Measurements from ENCODE around the gene FCGR3B.
A peak's percentile ranks its signal among the peaks of the same experiment; 100 is the strongest.
"Not testable (repeated sequence)": the region's sequence is repeated elsewhere in the genome, so short reads cannot be mapped to it uniquely, and the experiment has no call there.

The FCGR3B gene

DNA sequence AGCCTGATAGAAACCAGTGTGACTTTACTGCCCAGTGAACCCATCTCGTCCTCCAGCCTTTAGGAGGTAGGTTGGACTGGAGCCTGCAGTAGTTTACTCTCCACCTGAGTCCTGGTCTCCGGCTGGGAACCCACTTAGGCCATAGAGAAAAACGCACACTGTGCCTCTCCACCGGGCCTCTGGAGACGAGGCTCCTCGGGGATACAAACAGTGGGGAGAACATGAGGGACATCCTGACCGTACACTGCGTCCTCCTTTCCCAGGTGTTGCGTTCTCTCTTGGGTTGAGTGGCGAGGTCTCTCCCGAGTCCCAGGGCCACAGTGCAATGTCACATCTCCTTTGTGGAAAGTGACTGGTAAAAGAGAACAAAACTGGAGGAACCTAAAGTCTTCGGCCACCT lies 26.0 kb downstream of the FCGR3B start:
- FAIRE-seq: not testable (repeated sequence)

DNA sequence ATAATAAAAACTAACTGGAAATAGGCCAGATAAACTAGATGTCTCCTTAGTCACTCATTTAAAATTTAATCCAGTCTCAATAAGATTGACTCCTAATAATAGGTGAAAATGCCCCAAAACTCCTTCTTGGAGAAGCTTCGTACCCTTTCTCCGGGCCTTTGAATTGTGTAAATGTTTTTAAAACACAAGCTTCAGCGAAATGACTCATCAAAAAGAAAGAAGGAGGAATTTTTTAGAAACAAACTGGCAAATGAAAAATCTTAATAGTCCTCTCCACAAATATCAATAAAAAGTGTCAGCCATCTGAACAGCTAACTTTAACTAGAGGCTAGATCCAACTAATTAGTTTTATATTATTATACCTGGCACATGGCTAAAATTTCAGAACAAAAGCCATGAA lies 33.9 kb downstream of the FCGR3B start:
- FAIRE-seq: not testable (repeated sequence)

DNA sequence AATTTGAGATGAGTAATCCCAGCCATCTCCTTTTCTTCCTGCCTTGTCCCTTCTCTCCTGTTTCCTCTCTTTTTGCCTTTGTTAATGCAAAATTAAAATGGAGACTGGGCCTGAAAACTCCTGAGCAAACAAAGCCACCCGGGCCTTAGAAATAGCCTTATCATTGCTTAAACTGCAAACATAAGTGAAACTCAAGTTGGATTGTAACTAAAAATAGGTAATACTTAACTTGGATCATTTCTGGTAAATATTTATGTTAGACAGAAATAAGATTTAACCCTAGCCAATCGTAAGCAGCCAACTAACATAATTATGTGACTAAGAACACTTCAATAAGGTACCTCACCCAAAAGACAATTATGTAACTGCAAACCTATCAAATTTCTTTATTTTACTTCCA lies 35.4 kb downstream of the FCGR3B start:
- FAIRE-seq: not testable (repeated sequence)

DNA sequence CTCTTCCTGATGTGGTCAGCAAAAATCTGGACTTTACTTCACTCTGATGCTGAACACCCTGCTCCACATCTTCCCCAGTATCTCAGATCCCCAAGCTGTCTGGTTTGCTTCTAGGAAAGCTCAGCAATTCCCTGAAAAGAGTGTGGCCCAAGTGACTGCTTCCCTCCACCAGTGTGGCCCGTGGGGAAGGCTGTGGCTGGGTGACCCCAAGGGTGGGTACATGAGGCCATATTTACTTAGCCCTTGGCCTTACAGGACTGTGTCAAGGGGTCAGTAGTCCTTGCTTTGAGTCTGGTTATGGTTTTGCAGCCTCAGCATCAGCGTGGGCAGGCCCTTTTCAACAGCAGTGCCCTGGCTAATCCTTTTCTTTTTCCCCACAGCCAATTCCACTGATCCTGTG lies 35.8 kb downstream of the FCGR3B start:
- not testable (repeated sequence) for FAIRE-seq

DNA sequence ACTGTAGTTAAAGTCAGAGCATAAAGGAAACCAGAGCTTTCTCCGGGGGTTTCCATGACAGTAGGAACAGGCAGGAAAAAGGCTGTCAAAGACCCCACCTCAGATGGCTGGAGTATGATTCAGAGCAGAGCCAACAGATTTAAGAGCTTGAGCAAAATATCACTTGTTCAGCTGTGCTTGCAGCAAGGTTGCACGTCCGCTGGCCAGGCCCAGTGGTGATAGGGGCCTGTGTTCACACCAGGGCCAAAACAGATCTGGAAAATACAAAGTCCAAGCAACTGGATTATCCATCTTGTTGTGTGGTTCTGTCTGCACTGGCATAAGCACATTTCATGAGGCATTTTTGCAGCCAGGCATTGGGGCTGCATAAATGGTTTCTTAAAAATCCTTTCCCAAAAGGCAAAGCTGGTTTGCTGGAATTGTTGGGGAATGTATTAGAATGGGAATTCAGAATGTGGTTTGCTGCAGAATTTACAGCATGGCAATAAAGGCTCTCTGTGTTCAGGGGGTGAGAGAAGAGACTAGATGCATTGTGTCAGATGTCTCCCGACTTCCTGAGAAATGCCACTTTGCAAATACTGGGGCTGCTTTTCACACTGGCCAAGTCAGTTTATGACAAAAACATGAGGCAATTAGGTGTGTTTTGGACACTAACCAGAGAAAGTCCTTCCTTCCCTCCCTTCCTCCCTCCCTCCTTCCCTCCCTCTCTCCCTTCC lies 36.5 kb downstream of the FCGR3B start:
- FAIRE-seq: not testable (repeated sequence)

DNA sequence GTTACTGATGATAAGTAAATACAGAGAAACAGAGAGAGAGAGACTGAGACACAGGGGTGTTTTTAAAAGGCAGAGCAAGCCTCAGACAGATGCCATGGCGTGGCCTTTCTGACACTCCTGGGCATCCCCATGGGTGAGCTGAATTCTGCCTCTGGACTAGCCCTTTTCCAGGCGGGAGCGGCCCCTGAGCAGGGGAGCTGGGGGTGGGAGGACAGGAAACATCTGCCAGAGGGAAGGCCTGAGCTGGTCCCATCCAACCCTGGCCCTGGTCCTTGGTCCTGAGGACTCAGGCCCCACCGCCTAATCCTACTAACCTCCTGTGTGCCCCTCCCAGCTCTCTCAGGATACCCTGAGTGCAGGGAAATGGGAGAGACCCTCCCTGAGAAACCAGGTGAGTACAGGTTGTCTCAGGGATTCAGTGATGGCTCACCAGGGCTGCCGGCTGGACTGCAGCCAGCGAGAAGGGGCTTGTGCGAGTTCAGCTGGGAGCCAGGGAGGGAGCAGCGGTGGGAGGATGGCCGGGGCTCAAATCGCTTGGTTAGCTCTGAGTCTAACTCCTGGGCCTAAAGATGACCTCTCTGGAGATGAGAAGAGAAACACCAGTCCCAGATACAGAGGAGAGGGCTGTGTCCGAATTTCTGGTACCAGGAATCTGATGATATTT lies 37.8 kb downstream of the FCGR3B start:
- FAIRE-seq: not testable (repeated sequence)

DNA sequence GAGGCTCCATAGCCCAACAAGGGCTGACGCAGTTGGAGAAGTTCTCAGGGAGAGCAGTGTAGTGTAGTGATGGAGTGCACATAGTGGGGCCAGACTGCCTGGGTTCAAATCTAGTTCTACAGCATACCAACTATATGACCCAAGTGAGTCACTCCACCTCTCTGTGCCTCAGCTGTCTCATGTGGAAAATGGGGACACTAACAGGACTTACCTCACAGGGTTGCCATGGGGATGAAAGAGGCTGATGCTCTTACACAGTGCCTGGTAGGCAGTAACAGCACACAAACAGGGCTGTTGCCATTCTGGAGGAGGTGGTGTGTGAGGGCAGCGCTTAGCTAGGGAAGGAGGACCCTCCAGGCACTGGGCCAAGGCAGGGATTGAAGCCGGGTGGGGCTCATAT lies 38.4 kb downstream of the FCGR3B start:
- FAIRE-seq: not testable (repeated sequence)

DNA sequence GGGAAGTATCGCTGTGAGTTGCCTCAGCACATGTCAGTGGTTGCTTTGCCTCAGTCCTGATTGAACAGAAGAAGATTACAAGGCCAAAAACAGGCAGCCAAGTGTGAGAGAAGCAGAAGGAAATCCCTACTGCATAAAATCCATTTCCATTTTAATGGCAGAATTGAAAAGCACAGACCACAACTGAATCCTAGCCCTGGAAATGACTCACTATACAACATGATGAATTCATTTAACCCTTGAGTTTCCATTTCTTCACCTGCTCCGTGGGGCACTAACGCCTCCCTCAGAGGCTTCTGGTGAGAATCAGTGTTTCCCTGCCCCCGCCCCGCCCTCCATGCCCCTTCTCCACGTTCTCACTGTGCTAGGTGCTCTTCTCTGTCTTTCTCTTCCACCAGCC lies 41.1 kb downstream of the FCGR3B start:
- FAIRE-seq: not testable (repeated sequence)

DNA sequence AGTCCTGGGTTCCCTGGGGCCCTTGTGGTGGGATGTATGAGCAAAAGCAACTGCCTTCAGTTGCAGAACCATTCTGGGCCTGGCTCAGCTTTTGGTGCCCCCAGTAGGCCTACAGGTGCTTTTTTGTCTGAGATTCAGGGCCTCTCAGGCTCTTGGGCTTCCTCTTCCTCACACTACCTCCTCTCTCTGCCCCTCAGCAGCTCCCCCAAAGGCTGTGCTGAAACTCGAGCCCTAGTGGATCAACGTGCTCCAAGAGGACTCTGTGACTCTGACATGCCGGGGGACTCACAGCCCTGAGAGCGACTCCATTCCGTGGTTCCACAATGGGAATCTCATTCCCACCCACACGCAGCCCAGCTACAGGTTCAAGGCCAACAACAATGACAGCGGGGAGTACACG lies 41.6 kb downstream of the FCGR3B start:
- FAIRE-seq: not testable (repeated sequence)

DNA sequence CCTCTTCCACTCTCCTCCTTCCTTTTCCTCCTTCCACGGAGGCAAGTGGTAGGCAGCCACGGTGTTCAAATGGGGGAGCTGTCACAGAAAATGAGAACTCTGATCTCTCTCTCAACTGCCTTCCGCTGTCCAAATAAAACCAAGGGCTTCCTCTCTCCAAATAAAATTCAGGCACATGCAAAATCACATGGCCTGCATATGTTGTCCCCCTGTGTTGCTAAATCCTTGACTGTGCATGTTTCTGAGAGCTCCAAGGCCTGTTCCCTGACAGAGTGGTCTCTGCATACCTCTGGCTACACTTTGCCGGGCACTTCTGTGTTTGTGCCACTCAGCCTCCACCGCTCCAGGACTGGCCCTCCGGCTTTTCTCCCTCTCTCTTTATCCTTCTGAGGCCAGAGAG lies 42.4 kb downstream of the FCGR3B start:
- not testable (repeated sequence) for FAIRE-seq

DNA sequence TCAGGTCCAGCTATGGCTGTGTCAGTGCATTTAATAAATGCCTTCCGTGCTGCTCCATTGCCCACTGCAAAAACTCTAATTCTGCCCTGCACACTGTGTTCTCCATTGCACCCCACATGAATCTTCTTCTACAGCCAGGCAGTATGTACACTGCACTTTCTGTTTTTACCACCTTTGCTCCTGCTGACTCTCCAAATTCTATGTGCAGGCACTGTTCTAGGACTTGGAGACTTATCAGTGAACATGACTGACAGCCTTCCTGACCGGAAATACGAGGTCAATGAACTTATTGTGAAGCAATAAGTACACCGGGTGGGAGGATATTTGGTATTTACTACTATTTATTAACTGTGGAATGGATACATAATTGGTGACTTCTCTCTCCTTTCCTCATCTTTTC lies 48.1 kb downstream of the FCGR3B start:
- not testable (repeated sequence) for FAIRE-seq

DNA sequence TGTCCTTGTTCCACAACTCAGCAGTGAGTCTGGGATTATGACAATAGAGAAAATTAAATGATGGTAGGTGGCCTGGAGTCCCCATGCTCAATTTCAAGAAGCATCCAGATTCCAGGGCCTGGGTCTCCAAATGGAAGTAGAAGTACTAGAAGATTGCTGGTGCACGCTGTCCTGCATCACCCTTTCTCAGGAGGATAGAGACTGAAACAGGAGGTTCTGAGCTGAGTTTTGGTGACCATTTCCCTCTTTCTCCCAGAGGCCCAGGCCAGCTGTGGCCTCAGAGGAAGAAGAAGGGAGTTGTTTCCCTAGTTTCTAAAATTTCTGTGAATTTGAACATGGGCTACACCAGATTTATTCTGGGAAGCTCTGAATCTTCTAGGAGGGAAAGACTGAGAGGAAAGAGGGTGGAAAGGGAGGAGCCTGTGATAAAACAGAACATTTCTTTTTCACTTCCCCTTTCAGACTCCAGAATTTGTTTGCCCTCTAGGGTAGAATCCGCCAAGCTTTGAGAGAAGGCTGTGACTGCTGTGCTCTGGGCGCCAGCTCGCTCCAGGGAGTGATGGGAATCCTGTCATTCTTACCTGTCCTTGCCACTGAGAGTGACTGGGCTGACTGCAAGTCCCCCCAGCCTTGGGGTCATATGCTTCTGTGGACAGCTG lies 50.0 kb downstream of the FCGR3B start:
- FAIRE-seq: not testable (repeated sequence)

DNA sequence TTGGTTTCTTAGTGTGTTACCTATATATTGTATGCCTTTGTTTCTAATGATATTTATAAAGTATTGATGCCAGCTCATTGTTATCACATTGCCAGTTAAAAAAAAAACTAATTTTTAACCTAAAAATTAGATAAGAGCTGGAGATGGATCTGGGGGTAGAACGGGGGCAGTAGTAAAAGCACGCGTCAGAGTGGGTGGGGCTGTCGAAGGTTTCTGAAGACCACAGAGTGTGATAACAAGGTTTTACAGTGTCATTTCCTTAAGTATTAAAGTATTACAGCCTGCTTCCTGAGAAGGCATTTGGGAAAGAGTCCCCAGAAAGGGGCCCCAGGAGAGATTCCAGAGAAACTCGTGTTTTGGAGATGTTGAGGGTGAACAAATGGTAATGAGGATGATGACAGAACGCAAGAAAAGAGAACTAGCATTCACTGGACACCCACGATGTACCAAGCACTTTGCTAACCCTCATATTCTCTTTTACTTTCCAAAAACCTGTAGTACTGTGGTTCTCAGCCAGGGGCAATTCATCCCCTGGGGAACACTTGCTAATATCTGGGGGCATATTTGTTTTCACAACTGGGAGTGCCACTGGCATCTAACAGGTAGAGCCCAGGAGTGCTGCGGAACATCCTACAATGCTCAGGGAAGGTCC lies 51.0 kb downstream of the FCGR3B start:
- peak; percentile 16 for FAIRE-seq

DNA sequence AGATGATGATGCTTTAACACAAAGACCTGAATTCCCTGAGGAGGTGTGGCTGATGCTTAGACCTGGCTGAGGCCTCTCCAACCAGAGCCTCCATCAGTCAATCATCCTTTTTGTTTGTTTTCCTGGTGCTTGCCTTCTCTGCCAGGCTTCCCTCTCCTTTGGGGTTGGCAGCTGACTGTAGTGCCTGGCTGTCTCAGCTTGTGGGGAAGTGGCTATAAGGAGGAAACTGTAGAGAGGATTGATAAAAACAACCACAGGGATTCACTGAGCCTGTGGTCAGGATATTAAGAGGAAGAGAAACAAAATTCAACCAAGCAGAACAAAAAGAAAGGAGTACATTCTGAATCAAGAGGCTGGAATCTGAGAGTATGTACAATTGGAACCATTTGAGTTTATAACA lies 54.3 kb downstream of the FCGR3B start:
- not testable (repeated sequence) for FAIRE-seq
